Testis (tissue), 2 donors: ENCODE measurements around the gene ZNF414.

Experiments
- CTCF ChIP-seq, 3 experiments: fragments of 450-650 bp in 2 of 3; fragments of 200-600 bp in 1 of 3; sonication (generic) in 1 of 3; IDR thresholded peaks; one replicate each; pipeline ENCODE4 v1.5.1; 2016 to 2019; ENCODE audit warnings: antibody characterized with exemption in 3 of 3, mild to moderate bottlenecking in 2 of 3, moderate library complexity in 1 of 3
- POLR2A ChIP-seq: fragments of 450-650 bp; IDR thresholded peaks from one replicate; pipeline ENCODE4 v1.6.1; 2017; ENCODE audit warnings: antibody characterized with exemption, mild to moderate bottlenecking, moderate library complexity

- TF ChIP-seq CTCF (IDR thresholded peaks at IDR 0.05) (no peak), POLR2A (no peak)
These were observed 35.4 kb downstream of the ZNF414 start for GRCh38 chr19:8478598-8478997.
